ENCODE measurements around the gene TPTE.
"Not testable (repeated sequence)": the region's sequence is repeated elsewhere in the genome, so short reads cannot be mapped to it uniquely, and the experiment has no call there.

- not testable (repeated sequence) for TF ChIP-seq CTCF (IDR thresholded peaks at IDR 0.05; ENCODE audit: control extremely low read depth in 1 of 3, insufficient read depth in 1 of 3, low read depth in 1 of 3, low read length in 3 of 3); NRF1 (IDR thresholded peaks at IDR 0.05; ENCODE audit: low read depth, low read length); HDAC2 (IDR thresholded peaks at IDR 0.05; ENCODE audit: borderline replicate concordance in 1 of 2, low read depth in 2 of 2, low read length in 2 of 2); TEAD4 (IDR thresholded peaks at IDR 0.05; ENCODE audit: low read depth, low read length)
Observed at GRCh38 chr21:10548331-10548954, 27.1 kb downstream of the TPTE start.

Data from H1 (cell line).